H9 (cell line): Measurements from ENCODE around the gene NBPF11. TPM values are rescaled to one million over a fixed set of nuclear protein-coding genes. Genes with fewer than 3 reads are reported as not detected.

ENCODE experiments used
- DNase-seq: peaks from one replicate; pipeline ENCODE4 v3.0.0-alpha.2; 2017
- H2AFZ ChIP-seq: one replicate; pipeline ENCODE4 v1.6.1; 2013; ENCODE audit warnings: mild to moderate bottlenecking, low read length, control low read depth, moderate library complexity
- H2AK5ac ChIP-seq: 2 replicates; pipeline ENCODE4 v1.6.1; 2013; ENCODE audit warnings: low read length, control low read depth, mixed read lengths; ENCODE audit not compliant: insufficient read length
- H2BK120ac ChIP-seq: one replicate; pipeline ENCODE4 v1.6.1; 2013; ENCODE audit warnings: low read depth, mild to moderate bottlenecking, low read length, control low read depth, inconsistent platforms; ENCODE audit not compliant: poor library complexity, severe bottlenecking
- H2BK12ac ChIP-seq: 2 replicates; pipeline ENCODE4 v1.6.1; 2013; ENCODE audit warnings: low read length, control low read depth, mixed read lengths, low read depth; ENCODE audit not compliant: insufficient read length
- H2BK15ac ChIP-seq: 2 replicates; pipeline ENCODE4 v1.6.1; 2013; ENCODE audit warnings: low read depth, low read length, control low read depth
- H2BK20ac ChIP-seq: one replicate; pipeline ENCODE4 v1.6.1; 2013; ENCODE audit warnings: low read depth, mild to moderate bottlenecking, low read length, control low read depth, inconsistent platforms; ENCODE audit not compliant: poor library complexity, severe bottlenecking
- H2BK5ac ChIP-seq: 2 replicates; pipeline ENCODE4 v1.6.1; 2013; ENCODE audit warnings: low read length, control low read depth, mixed read lengths; ENCODE audit not compliant: insufficient read length
- H3K14ac ChIP-seq: 2 replicates; pipeline ENCODE4 v1.6.1; 2013; ENCODE audit warnings: low read length, control low read depth; ENCODE audit not compliant: insufficient read depth
- H3K18ac ChIP-seq: 2 replicates; pipeline ENCODE4 v1.6.1; 2013; ENCODE audit warnings: low read depth, mild to moderate bottlenecking, mixed read lengths, low read length, control low read depth; ENCODE audit not compliant: insufficient read length
- H3K23ac ChIP-seq: 2 replicates; pipeline ENCODE4 v1.6.1; 2013; ENCODE audit warnings: low read length, control low read depth, mixed read lengths, low read depth; ENCODE audit not compliant: insufficient read length
- H3K23me2 ChIP-seq: 2 replicates; pipeline ENCODE4 v1.6.1; 2013; ENCODE audit warnings: low read depth, mild to moderate bottlenecking, mixed read lengths, low read length, control low read depth; ENCODE audit not compliant: insufficient read length, poor library complexity, severe bottlenecking
- H3K27ac ChIP-seq: 2 replicates; pipeline ENCODE4 v1.5.1; 2013; ENCODE audit warnings: low read length, control low read depth, mixed read lengths, low read depth; ENCODE audit not compliant: insufficient read length
- H3K27me3 ChIP-seq: 2 replicates; pipeline ENCODE4 v1.6.1; 2013; ENCODE audit warnings: low read length, control low read depth, inconsistent platforms; ENCODE audit not compliant: insufficient read depth
- H3K4ac ChIP-seq: 2 replicates; pipeline ENCODE4 v1.6.1; 2013; ENCODE audit warnings: low read depth, mild to moderate bottlenecking, control low read depth, inconsistent platforms, low read length, moderate library complexity
- H3K4me1 ChIP-seq: 2 replicates; pipeline ENCODE4 v1.6.1; 2013; ENCODE audit warnings: low read length, control low read depth, inconsistent platforms; ENCODE audit not compliant: insufficient read depth
- H3K4me2 ChIP-seq: 2 replicates; pipeline ENCODE4 v1.6.1; 2013; ENCODE audit warnings: low read length, control low read depth, mixed read lengths; ENCODE audit not compliant: insufficient read length, insufficient read depth
- H3K56ac ChIP-seq: 2 replicates; pipeline ENCODE4 v1.6.1; 2013; ENCODE audit warnings: low read depth, mild to moderate bottlenecking, mixed read lengths, low read length, control low read depth; ENCODE audit not compliant: insufficient read length
- H3K79me1 ChIP-seq: 2 replicates; pipeline ENCODE4 v1.6.1; 2013; ENCODE audit warnings: low read depth, mild to moderate bottlenecking, moderate library complexity, low read length, control low read depth, inconsistent platforms; ENCODE audit not compliant: insufficient read depth, poor library complexity, severe bottlenecking
- H3K79me2 ChIP-seq: 2 replicates; pipeline ENCODE4 v1.6.1; 2013; ENCODE audit warnings: low read length, control low read depth, inconsistent platforms; ENCODE audit not compliant: insufficient read depth
- H3K9ac ChIP-seq: 2 replicates; pipeline ENCODE4 v1.6.1; 2013; ENCODE audit warnings: low read length, control low read depth, mixed read lengths; ENCODE audit not compliant: insufficient read length; ENCODE audit errors: extremely low read depth
- H3K9me3 ChIP-seq: one replicate; pipeline ENCODE4 v1.6.1; 2013; ENCODE audit warnings: low read depth, low read length, inconsistent platforms; ENCODE audit not compliant: control insufficient read depth
- H3T11ph ChIP-seq: one replicate; pipeline ENCODE4 v1.6.1; 2013; ENCODE audit warnings: mild to moderate bottlenecking, low read length, control low read depth, inconsistent platforms
- H4K20me1 ChIP-seq: one replicate; pipeline ENCODE4 v1.6.1; 2013; ENCODE audit not compliant: control insufficient read depth, insufficient read length, insufficient read depth
- H4K5ac ChIP-seq: 2 replicates; pipeline ENCODE4 v1.6.1; 2013; ENCODE audit warnings: low read depth, mild to moderate bottlenecking, mixed read lengths, low read length, control low read depth; ENCODE audit not compliant: insufficient read length
- H4K8ac ChIP-seq: replicated peaks from 2 replicates; pipeline ENCODE4 v1.6.1; 2013; ENCODE audit warnings: low read length, control low read depth, mixed read lengths, low read depth; ENCODE audit not compliant: insufficient read length
- H4K91ac ChIP-seq: 2 replicates; pipeline ENCODE4 v1.6.1; 2013; ENCODE audit warnings: low read depth, mild to moderate bottlenecking, moderate library complexity, mixed read lengths, low read length, control low read depth; ENCODE audit not compliant: insufficient read length
- H3K27ac Mint-ChIP-seq, 3 experiments: 2 replicates in 2 of 3; 3 replicates in 1 of 3; pipeline ENCODE4 v1.8.0; 2020 to 2021; ENCODE audit warnings: mixed read lengths in 3 of 3, mild to moderate bottlenecking in 1 of 3, moderate library complexity in 1 of 3
- H3K27me3 Mint-ChIP-seq: 2 replicates; pipeline ENCODE4 v1.8.0; 2021; ENCODE audit warnings: low read depth, mild to moderate bottlenecking, moderate library complexity, mixed read lengths
- H3K36me3 Mint-ChIP-seq, 3 experiments: 2 replicates in 2 of 3; 3 replicates in 1 of 3; pipeline ENCODE4 v1.8.0; 2020 to 2021; ENCODE audit warnings: low read depth in 3 of 3, mixed read lengths in 3 of 3; ENCODE audit not compliant: insufficient read depth in 1 of 3
- H3K4me1 Mint-ChIP-seq, 2 experiments: 2 replicates each; pipeline ENCODE4 v1.8.0; 2020; ENCODE audit warnings: mixed read lengths in 2 of 2
- H3K4me3 Mint-ChIP-seq, 2 experiments: 2 replicates in 1 of 2; 3 replicates in 1 of 2; pipeline ENCODE4 v1.8.0; 2020 to 2021; ENCODE audit warnings: mild to moderate bottlenecking in 2 of 2, mixed read lengths in 2 of 2, moderate library complexity in 1 of 2
- H3K9me3 Mint-ChIP-seq, 2 experiments: 2 replicates in 1 of 2; 3 replicates in 1 of 2; pipeline ENCODE4 v1.8.0; 2020; ENCODE audit warnings: mild to moderate bottlenecking in 2 of 2, mixed read lengths in 2 of 2, moderate library complexity in 1 of 2
- CTCF ChIP-seq: fragments of 200-600 bp; sonication (generic); conservative IDR thresholded peaks from 3 replicates; pipeline ENCODE4 v1.8.0; 2021; ENCODE audit warnings: antibody characterized with exemption, mild to moderate bottlenecking
- WGBS: extraction: QIAGEN DNeasy Blood & Tissue Kit; methylation state at CpG from one replicate; pipeline ENCODE4 v1.1.7; 2013; ENCODE audit warnings: missing lambda C conversion rate, low lambda C conversion rate, mixed read lengths; ENCODE audit not compliant: insufficient read length; ENCODE audit errors: extremely low coverage; 5-methylcytosine and 5-hydroxymethylcytosine counted together
- total RNA-seq: library from RNA; stranded (reverse); gene quantifications from 2 replicates; pipeline ENCODE4 v1.2.1, GENCODE V29; 2021

Gene NBPF11
- total RNA-seq, 1 experiment from 2014 or later, result 9.2 TPM

GRCh38 chr1:148160048-148160342 is 7.9 kb upstream of the NBPF11 start:
- H2BK12ac ChIP-seq, result peak overlapping the region; percentile 62
- DNase-seq, result peak; percentile 27
- H2BK5ac ChIP-seq, result no peak overlapping the region
- TF ChIP-seq CTCF, result no peak
- H3K4ac ChIP-seq, result no peak overlapping the region
- no peak overlapping the region for H3T11ph ChIP-seq
- H4K5ac ChIP-seq, result no peak overlapping the region
- H3K4me1 ChIP-seq, result peaks cover 2% of the 10 kb centered on the region; the same call in 1 of the 2 replicates
- no CpG with 5 or more reads among the region's 15 CpGs for WGBS
- Mint-ChIP-seq H3K27me3 (no peaks in the 10 kb centered on the region; the same call in 1 of the 2 replicates), H3K4me1 (peaks cover 11 to 26% of the 10 kb centered on the region in 2 experiments), H3K4me3 (no peak overlapping the region; a peak in 1 of 5 replicates), H3K36me3 (peaks cover 0 to 2% (median 0%) of the 10 kb centered on the region in 3 experiments; a peak in 1 of 7 replicates), H3K9me3 (no peaks in the 10 kb centered on the region; a peak in 1 of 5 replicates), H3K27ac (peak overlapping the region in 1 of 3 experiments; percentile 75; a peak in 1 of 7 replicates)
- H2BK15ac ChIP-seq, result no peak overlapping the region
- H3K79me1 ChIP-seq, result no peaks in the 10 kb centered on the region
- no peaks in the 10 kb centered on the region for H3K79me2 ChIP-seq
- no peak overlapping the region for H2BK120ac ChIP-seq
- no peak overlapping the region for H3K56ac ChIP-seq
- no peak overlapping the region; the same call in 1 of the 2 replicates for H3K14ac ChIP-seq
- H2AFZ ChIP-seq, result no peak overlapping the region
- H4K91ac ChIP-seq, result no peak overlapping the region
- H3K4me2 ChIP-seq, result no peak overlapping the region
- H2BK20ac ChIP-seq, result no peak overlapping the region
- no peaks in the 10 kb centered on the region for H4K20me1 ChIP-seq
- no peak overlapping the region for H4K8ac ChIP-seq
- H2AK5ac ChIP-seq, result no peak overlapping the region
- H3K27ac ChIP-seq, result no peak overlapping the region
- no peaks in the 10 kb centered on the region for H3K27me3 ChIP-seq
- H3K9ac ChIP-seq, result no peak overlapping the region
- no peak overlapping the region for H3K18ac ChIP-seq
- H3K9me3 ChIP-seq, result no peaks in the 10 kb centered on the region
- H3K23me2 ChIP-seq, result no peaks in the 10 kb centered on the region
- no peak overlapping the region for H3K23ac ChIP-seq
